GM12801 (cell line): ENCODE measurements around the gene HOXC5.

ENCODE experiments used
- TF ChIP-seq, protein P1 (sequence below): IDR thresholded peaks from one replicate; pipeline ENCODE4 v1.5.1; 2011; ENCODE audit warnings: control low read depth; ENCODE audit not compliant: insufficient read length; ENCODE audit errors: extremely low read depth

The HOXC5 gene

DNA sequence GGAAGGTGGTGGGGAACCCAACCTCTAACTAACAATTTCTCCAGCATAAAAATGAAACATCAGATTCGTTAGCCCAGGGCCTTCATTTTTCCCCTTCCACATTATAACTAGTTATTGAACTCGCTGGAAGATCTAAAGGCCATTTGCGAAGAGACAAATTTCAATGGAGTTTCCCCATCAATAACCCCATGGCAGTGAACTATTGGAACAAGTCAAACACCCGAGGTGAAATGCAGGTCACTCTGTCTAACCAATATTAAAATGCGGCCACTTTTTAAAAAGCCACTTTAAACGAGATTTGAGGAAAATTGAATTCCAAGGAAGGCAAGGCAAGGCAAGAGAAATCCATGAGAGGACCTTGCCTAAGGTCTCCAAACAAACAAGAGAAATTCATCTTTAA, 16.3 kb downstream of the HOXC5 start:
- TF ChIP-seq, protein P1, sequence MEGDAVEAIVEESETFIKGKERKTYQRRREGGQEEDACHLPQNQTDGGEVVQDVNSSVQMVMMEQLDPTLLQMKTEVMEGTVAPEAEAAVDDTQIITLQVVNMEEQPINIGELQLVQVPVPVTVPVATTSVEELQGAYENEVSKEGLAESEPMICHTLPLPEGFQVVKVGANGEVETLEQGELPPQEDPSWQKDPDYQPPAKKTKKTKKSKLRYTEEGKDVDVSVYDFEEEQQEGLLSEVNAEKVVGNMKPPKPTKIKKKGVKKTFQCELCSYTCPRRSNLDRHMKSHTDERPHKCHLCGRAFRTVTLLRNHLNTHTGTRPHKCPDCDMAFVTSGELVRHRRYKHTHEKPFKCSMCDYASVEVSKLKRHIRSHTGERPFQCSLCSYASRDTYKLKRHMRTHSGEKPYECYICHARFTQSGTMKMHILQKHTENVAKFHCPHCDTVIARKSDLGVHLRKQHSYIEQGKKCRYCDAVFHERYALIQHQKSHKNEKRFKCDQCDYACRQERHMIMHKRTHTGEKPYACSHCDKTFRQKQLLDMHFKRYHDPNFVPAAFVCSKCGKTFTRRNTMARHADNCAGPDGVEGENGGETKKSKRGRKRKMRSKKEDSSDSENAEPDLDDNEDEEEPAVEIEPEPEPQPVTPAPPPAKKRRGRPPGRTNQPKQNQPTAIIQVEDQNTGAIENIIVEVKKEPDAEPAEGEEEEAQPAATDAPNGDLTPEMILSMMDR, result no peak

DNA sequence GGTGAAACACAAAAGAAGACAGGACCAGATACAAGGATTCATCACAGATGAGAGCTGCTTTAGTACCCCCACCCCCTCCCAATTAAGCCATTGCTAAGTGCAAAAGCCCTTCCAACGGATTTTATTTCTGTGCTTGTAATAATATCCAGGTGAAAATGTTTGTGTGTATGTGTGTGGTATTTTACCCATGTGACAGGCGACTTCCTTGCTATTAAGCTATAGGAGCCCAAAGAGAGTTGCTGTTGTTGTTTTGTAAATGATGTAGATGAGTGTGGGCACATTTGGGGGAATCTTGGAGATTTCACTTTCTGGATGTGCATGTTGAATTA, 17.6 kb downstream of the HOXC5 start:
- TF ChIP-seq, protein P1, result no peak

DNA sequence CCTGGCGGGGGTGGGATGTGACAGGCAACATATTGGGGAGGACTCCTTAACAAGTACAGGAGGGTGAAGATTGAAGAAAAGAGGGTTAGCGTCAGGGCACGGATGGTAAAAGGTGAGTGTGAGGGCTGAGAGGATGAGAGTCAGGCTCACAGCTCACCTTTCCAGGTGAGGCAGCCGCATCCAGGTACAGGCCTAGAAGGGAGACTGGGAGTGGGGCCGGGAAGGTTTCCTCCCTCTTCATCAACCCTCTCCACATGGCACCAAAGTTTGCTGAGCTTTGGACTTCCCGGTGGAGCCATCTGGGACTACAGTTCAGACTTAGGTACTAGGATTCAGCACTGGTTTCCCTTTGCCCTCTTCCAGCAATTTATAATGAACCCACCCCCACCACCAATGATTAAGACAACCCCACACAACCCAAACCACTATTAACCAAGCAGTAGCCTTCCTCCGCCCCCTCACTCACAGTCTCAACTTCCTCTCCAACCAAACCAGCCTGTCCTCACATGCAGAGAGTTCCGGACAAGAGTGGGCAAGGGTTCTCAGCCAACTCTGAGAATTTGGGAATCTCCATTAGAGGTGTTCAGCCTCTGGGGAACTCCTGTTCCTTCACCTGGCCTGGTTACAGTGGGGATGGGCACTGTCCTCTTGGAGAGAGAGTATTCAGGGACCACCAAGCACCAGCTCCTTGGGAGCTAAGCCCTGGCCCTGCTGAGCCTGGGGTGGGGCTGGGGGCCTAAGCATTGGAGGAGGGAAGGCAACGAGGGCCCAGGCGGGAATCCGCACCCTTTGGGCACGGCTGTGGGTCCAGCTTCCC, 18.4 kb downstream of the HOXC5 start:
- TF ChIP-seq, protein P1, result no peak

DNA sequence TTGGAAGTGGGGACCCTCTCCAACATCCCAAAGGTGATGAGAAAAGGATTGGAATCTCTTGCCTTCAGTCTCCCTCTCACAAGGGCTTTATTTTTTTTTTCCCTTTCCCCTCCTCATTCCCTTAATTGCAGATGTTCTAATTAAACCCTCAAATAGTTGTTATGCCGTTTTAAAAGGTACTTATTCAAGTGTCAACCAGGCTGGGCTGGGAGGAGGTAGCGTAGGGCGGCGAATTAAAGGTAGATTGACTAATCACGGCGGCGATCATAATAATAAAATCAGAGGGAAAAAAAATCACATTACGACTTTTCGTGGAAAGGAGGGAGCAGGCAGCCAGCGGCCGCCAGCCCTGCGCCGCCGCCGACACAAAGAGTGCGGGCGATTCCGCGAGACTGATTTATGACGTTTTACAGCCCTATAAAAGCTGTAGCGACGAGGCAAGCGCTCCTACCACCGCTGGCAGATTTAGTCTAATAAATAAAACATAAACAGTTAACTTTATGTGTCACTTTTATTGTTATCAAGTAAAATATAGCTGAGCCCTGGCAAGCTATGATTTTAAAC, 19.1 kb downstream of the HOXC5 start:
- TF ChIP-seq, protein P1, result no peak

DNA sequence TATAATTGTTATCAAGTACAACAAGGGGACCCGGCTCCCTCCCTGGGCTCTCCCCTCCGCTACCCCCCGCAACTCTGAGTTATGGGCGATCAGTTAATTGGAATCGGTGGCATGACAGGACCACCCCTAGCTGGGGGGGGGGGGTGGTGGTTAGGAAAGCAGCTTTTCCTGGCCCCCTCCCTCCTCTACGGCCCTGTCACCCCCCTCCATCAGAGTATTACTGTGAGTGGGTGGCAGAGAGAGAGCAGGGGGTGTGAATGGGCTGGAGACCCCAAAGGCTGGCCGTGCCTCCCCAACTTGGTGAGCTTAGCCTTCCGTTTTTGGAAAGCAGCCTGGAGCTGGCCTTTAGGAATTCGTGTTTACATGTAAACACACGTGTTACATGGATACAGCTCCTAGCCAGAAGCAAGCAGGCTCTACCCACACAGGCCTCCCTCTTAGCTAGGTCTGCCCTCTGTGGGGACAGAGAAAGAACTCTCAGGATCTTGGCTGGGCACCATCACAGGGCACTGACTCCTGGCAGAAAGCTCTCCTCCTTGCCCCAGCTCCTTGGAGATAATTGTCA, 19.7 kb downstream of the HOXC5 start:
- TF ChIP-seq, protein P1, result no peak

DNA sequence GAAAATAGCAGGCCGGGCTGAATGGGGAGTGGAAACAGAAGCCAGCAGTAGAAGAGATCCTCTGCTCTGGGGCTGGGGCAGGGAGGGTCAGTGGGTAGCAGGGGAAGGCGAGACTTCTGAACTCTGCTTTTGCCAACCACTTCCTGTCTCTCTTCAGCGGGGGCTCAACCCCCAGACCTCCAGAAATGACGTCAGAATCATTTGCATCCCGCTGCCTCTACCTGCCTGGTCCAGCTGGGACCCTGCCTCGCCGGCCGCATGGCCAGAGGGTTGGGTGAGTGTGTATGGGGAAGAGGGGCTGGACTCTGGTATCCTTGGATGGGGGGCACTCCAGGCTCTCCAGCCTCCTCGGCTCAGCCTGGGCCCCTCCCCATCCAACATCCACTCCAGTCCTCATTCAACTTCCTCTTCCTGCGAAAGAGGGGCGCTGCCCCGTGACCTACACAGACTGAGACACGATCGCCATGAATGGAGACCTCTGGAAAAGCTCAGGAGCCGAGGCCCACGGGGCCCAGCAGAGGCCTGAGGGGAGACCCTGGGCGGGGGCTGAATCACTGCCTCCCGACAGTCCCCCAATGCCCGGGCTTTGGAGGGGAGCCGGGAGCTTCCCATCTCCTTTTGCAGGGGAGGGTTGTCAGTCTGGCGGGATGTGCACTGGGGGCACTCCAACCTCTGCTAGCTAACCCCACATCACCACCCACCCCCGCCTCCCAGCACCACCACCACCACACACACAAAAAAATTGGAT, 20.3 kb downstream of the HOXC5 start:
- TF ChIP-seq, protein P1, result no peak

DNA sequence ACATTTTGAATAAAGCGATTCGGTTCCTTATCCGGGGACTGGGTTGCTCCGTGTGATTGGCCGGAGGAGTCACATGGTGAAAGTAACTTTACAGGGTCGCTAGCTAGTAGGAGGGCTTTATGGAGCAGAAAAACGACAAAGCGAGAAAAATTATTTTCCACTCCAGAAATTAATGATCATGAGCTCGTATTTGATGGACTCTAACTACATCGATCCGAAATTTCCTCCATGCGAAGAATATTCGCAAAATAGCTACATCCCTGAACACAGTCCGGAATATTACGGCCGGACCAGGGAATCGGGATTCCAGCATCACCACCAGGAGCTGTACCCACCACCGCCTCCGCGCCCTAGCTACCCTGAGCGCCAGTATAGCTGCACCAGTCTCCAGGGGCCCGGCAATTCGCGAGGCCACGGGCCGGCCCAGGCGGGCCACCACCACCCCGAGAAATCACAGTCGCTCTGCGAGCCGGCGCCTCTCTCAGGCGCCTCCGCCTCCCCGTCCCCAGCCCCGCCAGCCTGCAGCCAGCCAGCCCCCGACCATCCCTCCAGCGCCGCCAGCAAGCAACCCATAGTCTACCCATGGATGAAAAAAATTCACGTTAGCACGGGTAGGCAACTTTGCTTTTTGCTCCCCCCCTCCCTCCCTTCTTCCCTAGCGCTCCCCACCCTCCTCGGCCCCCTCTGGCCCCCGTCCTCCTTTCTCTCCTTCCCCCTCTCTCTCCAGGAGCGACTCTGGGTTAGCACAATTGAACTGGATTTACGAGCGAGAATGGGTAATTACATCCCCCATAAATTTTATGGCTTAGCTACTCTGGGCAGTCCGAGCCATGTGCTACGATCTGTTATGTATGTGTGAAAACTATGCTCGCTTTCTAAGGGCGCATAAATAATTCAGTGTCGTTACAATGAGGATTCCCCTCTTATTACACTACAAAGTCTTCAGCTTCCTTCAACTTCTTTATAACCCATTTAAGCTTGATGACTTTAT, 21.2 kb downstream of the HOXC5 start, which contains the start of gene HOXC4:
Gene HOXC4 (plus strand): TSS at position 85 of the 991 bp plus-strand sequence. CDS start 88 bp downstream, at position 173.
- TF ChIP-seq, protein P1, result no peak
